ENCODE results near the gene LRBA. TPM values are rescaled to one million over a fixed set of nuclear protein-coding genes. Genes with fewer than 3 reads are reported as not detected.
A peak's percentile ranks its signal among the peaks of the same experiment; 100 is the strongest.

LRBA gene
- total and polyA plus RNA-seq, 8 donors, result 43.3 to 62.5 (median 52.3) TPM

DNA sequence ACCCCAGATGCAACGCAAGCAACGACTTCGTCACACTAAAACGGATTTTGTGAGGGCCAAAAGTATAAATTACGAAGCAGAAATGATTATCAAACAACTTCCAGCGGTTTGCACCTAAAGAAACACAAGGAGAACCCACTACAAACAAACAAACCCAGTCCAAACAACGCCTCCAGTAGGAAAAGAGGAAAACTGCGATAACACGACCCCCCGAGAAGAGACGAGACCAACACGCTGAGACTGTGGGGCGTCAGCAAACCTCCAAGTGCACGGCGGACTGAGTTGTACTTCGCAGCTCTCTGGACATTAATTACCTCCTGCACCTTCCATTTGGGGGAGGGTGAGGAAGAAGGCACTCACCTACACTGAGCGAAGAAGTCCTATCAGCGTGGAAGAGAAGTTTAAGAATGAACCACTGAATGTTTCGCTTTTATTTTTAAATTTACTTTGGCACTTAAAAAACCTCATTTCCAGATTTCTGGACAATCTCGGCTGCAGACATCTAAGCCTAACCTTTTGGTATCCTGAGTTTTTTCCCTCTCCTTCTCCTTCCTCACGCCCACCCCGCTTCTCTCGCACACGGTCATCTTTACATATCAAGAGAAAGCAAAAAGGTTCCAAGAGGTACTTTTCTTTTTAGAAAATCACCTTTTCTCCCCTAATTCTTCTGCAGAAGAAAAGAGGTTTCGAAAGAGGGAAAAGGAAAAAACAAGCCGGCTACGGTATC, 432.8 kb downstream of the LRBA start, which contains the start of gene MAB21L2:
Gene MAB21L2, plus strand, starts transcription at position 6 of the 727 bp plus-strand sequence. CDS start 879 bp downstream, outside the sequence.
- ATAC-seq, result no peak
- no peaks in the 10 kb centered on the region for H3K27me3 ChIP-seq
- H3K9me3 ChIP-seq, result peaks cover 0 to 18% of the 10 kb centered on the region in 2 donors
- TF ChIP-seq, protein P1, sequence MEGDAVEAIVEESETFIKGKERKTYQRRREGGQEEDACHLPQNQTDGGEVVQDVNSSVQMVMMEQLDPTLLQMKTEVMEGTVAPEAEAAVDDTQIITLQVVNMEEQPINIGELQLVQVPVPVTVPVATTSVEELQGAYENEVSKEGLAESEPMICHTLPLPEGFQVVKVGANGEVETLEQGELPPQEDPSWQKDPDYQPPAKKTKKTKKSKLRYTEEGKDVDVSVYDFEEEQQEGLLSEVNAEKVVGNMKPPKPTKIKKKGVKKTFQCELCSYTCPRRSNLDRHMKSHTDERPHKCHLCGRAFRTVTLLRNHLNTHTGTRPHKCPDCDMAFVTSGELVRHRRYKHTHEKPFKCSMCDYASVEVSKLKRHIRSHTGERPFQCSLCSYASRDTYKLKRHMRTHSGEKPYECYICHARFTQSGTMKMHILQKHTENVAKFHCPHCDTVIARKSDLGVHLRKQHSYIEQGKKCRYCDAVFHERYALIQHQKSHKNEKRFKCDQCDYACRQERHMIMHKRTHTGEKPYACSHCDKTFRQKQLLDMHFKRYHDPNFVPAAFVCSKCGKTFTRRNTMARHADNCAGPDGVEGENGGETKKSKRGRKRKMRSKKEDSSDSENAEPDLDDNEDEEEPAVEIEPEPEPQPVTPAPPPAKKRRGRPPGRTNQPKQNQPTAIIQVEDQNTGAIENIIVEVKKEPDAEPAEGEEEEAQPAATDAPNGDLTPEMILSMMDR (IDR thresholded peaks at IDR 0.05), result no peak
- no peak within 1 kb of the TSS for H3K27ac ChIP-seq
- peak in 1 of 4 donors; percentile 27 for DNase-seq
- no peaks in the 10 kb centered on the region for H3K4me1 ChIP-seq
- intact Hi-C loops (cut with DNase I), result no loop called here
- H3K4me3 ChIP-seq, result peak within 1 kb of the TSS; percentile 2 to 23
- H3K36me3 ChIP-seq, result peaks cover 0 to 17% of the 10 kb centered on the region in 2 donors

DNA sequence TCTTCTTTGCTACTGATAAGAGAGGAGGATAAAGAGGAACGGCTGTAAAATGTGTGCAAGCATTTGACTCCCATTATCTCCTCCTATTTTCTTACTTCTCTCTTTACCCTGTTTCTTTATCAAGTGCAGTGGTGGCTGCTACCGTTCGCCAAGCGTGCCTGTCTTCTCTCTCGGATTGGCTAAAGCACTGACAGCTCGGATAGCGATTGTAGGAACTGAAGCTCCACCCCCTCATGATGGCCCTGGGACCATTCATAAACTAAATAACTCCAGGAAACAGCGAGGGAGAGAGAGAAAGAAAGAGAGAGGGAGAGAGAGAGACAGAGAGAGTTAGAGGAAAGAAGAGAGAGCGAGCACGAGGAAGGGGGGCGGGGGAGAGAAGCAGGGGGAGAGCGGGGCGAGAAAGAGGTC, 433.4 kb downstream of the LRBA start:
- TF ChIP-seq, protein P1 (IDR thresholded peaks at IDR 0.05), result no peak
- intact Hi-C loops (cut with DNase I), result no loop called here
- Histone ChIP-seq H3K27ac (no peak overlapping the region), H3K4me1 (no peaks in the 10 kb centered on the region), H3K9me3 (peaks cover 0 to 18% of the 10 kb centered on the region in 2 donors), H3K27me3 (no peaks in the 10 kb centered on the region), H3K36me3 (peaks cover 0 to 17% of the 10 kb centered on the region in 2 donors), H3K4me3 (no peak overlapping the region)
- ATAC-seq (no peak), DNase-seq (no peak)

DNA sequence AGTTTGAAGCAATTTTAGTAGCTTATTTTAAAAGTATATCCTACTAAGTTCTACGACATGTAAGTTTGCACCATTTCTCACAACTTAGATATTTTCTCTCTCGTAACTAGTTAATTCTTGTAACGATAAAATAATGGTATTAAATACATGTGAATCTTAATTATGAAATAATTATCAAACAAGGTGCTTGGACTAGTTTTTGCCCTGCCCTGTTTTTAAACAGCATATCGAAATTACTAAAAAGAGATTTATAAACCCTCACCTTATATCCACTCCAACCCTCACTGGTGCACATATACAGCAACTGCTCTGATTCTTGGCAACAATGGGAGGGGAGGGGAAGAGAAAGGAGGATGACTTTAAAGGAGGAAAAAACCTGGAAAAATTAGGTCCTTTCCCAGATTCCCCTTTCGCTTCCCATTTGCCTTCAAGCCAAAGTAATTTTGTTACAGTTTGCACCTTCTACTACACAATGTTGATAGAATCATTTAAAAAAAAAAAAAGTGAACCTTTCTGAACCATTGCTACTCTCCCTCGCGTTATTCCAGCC, 434.0 kb downstream of the LRBA start:
- ATAC-seq (no peak), DNase-seq (no peak)
- Histone ChIP-seq H3K4me1 (no peaks in the 10 kb centered on the region), H3K4me3 (no peak overlapping the region), H3K36me3 (peaks cover 0 to 17% of the 10 kb centered on the region in 2 donors), H3K9me3 (peaks cover 0 to 18% of the 10 kb centered on the region in 2 donors), H3K27me3 (no peaks in the 10 kb centered on the region), H3K27ac (no peak overlapping the region)
- TF ChIP-seq, protein P1 (IDR thresholded peaks at IDR 0.05), result no peak
- intact Hi-C loops (cut with DNase I), result no loop called here

DNA sequence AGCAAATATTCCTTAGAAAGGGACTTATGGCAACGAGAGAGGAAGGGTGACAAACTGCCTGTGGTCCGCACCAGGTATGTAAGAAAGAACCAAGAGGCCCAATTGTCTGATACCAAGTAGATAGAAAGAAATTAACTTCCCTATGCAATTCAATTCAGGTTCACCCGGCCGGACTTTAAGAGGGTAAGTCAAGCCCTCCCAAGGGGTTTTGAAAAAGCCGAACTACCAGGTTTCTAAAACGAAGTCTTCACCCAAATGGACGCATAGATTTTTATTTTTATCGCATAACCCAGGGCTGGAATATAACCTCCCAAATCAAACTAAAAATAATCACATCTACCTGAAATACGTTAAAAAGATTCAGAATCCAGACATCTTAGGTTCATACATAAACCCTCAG, 434.8 kb downstream of the LRBA start:
- H3K36me3 ChIP-seq, result peaks cover 0 to 17% of the 10 kb centered on the region in 2 donors

More for the DNA sequence above, 434.8 kb downstream of the LRBA start:
- DNase-seq (peak in 1 of 4 donors; percentile 29), ATAC-seq (no peak)
- TF ChIP-seq, protein P1 (IDR thresholded peaks at IDR 0.05), result no peak
- no peak overlapping the region for H3K4me3 ChIP-seq
- peaks cover 0 to 18% of the 10 kb centered on the region in 2 donors for H3K9me3 ChIP-seq
- H3K27me3 ChIP-seq, result no peaks in the 10 kb centered on the region
- no peak overlapping the region for H3K27ac ChIP-seq
- no peaks in the 10 kb centered on the region for H3K4me1 ChIP-seq
- intact Hi-C loops (cut with DNase I), result no loop called here
